DMS 273 (cell line): ENCODE data around the gene TRAPPC2L.

Experiments used
- DNase-seq: peaks from one replicate; lab custom pipeline; 2025; ENCODE audit not compliant: unreplicated experiment; lab: John Stamatoyannopoulos, UW

The TRAPPC2L gene

GRCh38 chr16:88837806-88838205 lies 19.1 kb upstream of the TRAPPC2L start:
- DNase-seq, result no peak

GRCh38 chr16:88838566-88838965 lies 18.4 kb upstream of the TRAPPC2L start:
- DNase-seq, result no peak

GRCh38 chr16:88839026-88839529 lies 17.8 kb upstream of the TRAPPC2L start:
- no peak for DNase-seq

GRCh38 chr16:88839745-88840599 lies 17.0 kb upstream of the TRAPPC2L start:
- DNase-seq, result no peak

- DNase-seq, result no peak
Measured at GRCh38 chr16:88840600-88841215, 16.2 kb upstream of the TRAPPC2L start.

- DNase-seq, result no peak
Measured at GRCh38 chr16:88841521-88842307, 15.2 kb upstream of the TRAPPC2L start.

GRCh38 chr16:88842308-88842756 lies 14.6 kb upstream of the TRAPPC2L start:
- no peak for DNase-seq

- no peak for DNase-seq
Measured at GRCh38 chr16:88842806-88843205, 14.1 kb upstream of the TRAPPC2L start.

GRCh38 chr16:88843256-88843655 lies 13.7 kb upstream of the TRAPPC2L start:
- DNase-seq, result no peak

GRCh38 chr16:88844419-88845036 lies 12.4 kb upstream of the TRAPPC2L start:
- peak; percentile 62 for DNase-seq

- DNase-seq, result no peak
Measured at GRCh38 chr16:88846088-88846487, 10.8 kb upstream of the TRAPPC2L start.

GRCh38 chr16:88847654-88848053 lies 9.3 kb upstream of the TRAPPC2L start:
- DNase-seq, result no peak

GRCh38 chr16:88848557-88848956 lies 8.4 kb upstream of the TRAPPC2L start:
- DNase-seq, result no peak

- no peak for DNase-seq
Measured at GRCh38 chr16:88850531-88851199, 6.3 kb upstream of the TRAPPC2L start.

GRCh38 chr16:88851616-88852015 lies 5.3 kb upstream of the TRAPPC2L start:
- DNase-seq, result no peak

- DNase-seq, result no peak
Measured at GRCh38 chr16:88853325-88853941, 3.5 kb upstream of the TRAPPC2L start.

GRCh38 chr16:88854306-88855111 lies 2.4 kb upstream of the TRAPPC2L start:
- DNase-seq, result no peak

GRCh38 chr16:88855176-88855575 lies 1.8 kb upstream of the TRAPPC2L start:
- DNase-seq, result no peak

GRCh38 chr16:88855736-88856121 lies 1.2 kb upstream of the TRAPPC2L start:
- no peak for DNase-seq
